Inferior parietal cortex (tissue), 1 donor: ENCODE results near the gene RASGRP4.
"Not testable (repeated sequence)": the region's sequence is repeated elsewhere in the genome, so short reads cannot be mapped to it uniquely, and the experiment has no call there.

ENCODE experiments used
- DNase-seq: peaks from one replicate; pipeline ENCODE4 v3.0.0-alpha.2; 2016; ENCODE audit errors: extremely low spot score

RASGRP4 gene

GRCh38 chr19:38425810-38426466, at the start of gene RASGRP4:
Gene RASGRP4 (minus strand): TSS chr19:38426219. CDS start chr19:38426091, 128 bp downstream.
- DNase-seq, result no peak

- DNase-seq, result no peak
Measured at GRCh38 chr19:38475176-38475575, 49.2 kb upstream of the RASGRP4 start.

GRCh38 chr19:38473201-38473600, 47.2 kb upstream of the RASGRP4 start:
- DNase-seq, result no peak

- not testable (repeated sequence) for DNase-seq
Measured at GRCh38 chr19:38472725-38473124, 46.7 kb upstream of the RASGRP4 start.

- DNase-seq, result no peak
Measured at GRCh38 chr19:38470788-38471480, 44.9 kb upstream of the RASGRP4 start.

- no peak for DNase-seq
Measured at GRCh38 chr19:38469151-38469550, 43.1 kb upstream of the RASGRP4 start.

GRCh38 chr19:38467541-38468525, 41.8 kb upstream of the RASGRP4 start:
- no peak for DNase-seq

- no peak for DNase-seq
Measured at GRCh38 chr19:38466050-38466449, 40.0 kb upstream of the RASGRP4 start.

GRCh38 chr19:38464421-38465082, 38.5 kb upstream of the RASGRP4 start:
- no peak for DNase-seq

- no peak for DNase-seq
Measured at GRCh38 chr19:38463365-38463764, 37.3 kb upstream of the RASGRP4 start.

- DNase-seq, result no peak
Measured at GRCh38 chr19:38458991-38459390, 33.0 kb upstream of the RASGRP4 start.

- no peak for DNase-seq
Measured at GRCh38 chr19:38457690-38458405, 31.8 kb upstream of the RASGRP4 start.

GRCh38 chr19:38457202-38457601, 31.2 kb upstream of the RASGRP4 start:
- no peak for DNase-seq

GRCh38 chr19:38455031-38455430, 29.0 kb upstream of the RASGRP4 start:
- no peak for DNase-seq

- no peak for DNase-seq
Measured at GRCh38 chr19:38453596-38453995, 27.6 kb upstream of the RASGRP4 start.

GRCh38 chr19:38452430-38453366, 26.7 kb upstream of the RASGRP4 start:
- peak; percentile 9 for DNase-seq

- no peak for DNase-seq
Measured at GRCh38 chr19:38451629-38452028, 25.6 kb upstream of the RASGRP4 start.

- no peak for DNase-seq
Measured at GRCh38 chr19:38451036-38451435, 25.0 kb upstream of the RASGRP4 start.

GRCh38 chr19:38449518-38449917, 23.5 kb upstream of the RASGRP4 start:
- no peak for DNase-seq

GRCh38 chr19:38448225-38448624, 22.2 kb upstream of the RASGRP4 start:
- no peak for DNase-seq
